Glomerular visceral epithelial cell (primary cell): ENCODE measurements around the gene ICE1.
A peak's percentile ranks its signal among the peaks of the same experiment; 100 is the strongest.
"Not testable (repeated sequence)": the region's sequence is repeated elsewhere in the genome, so short reads cannot be mapped to it uniquely, and the experiment has no call there.

Experiments
- DNase-seq: peaks from one replicate; pipeline ENCODE4 v3.0.0-alpha.2; 2016; ENCODE audit errors: extremely low spot score

ICE1 gene

GRCh38 chr5:5404381-5404780 is 18.1 kb upstream of the ICE1 start:
- DNase-seq = no peak

GRCh38 chr5:5405441-5405840 is 17.0 kb upstream of the ICE1 start:
- no peak for DNase-seq

GRCh38 chr5:5407924-5408323 is 14.6 kb upstream of the ICE1 start:
- DNase-seq = no peak

- DNase-seq = no peak
These were observed 13.2 kb upstream of the ICE1 start for GRCh38 chr5:5409151-5409810.

- not testable (repeated sequence) for DNase-seq
These were observed 8.6 kb upstream of the ICE1 start for GRCh38 chr5:5413856-5414255.

GRCh38 chr5:5414999-5415398 is 7.5 kb upstream of the ICE1 start:
- no peak for DNase-seq

- no peak for DNase-seq
These were observed 5.7 kb upstream of the ICE1 start for GRCh38 chr5:5416733-5417132.

GRCh38 chr5:5418006-5418405 is 4.5 kb upstream of the ICE1 start:
- no peak for DNase-seq

- DNase-seq = no peak
These were observed 3.7 kb upstream of the ICE1 start for GRCh38 chr5:5418764-5419163.

GRCh38 chr5:5419291-5420210 is 2.9 kb upstream of the ICE1 start:
- DNase-seq = peak; percentile 68

- no peak for DNase-seq
These were observed 2.2 kb upstream of the ICE1 start for GRCh38 chr5:5420251-5420650.

GRCh38 chr5:5421149-5421960 is 1.1 kb upstream of the ICE1 start:
- DNase-seq = no peak

GRCh38 chr5:5422819-5423515 is 490 bp downstream of the ICE1 start:
- DNase-seq = no peak

- DNase-seq = no peak
These were observed 1.1 kb downstream of the ICE1 start for GRCh38 chr5:5423586-5423985.

- no peak for DNase-seq
These were observed 2.3 kb downstream of the ICE1 start for GRCh38 chr5:5424736-5425135.

- no peak for DNase-seq
These were observed 7.7 kb downstream of the ICE1 start for GRCh38 chr5:5430136-5430535.

- DNase-seq = no peak
These were observed 9.7 kb downstream of the ICE1 start for GRCh38 chr5:5432020-5432707.

- no peak for DNase-seq
These were observed 13.8 kb downstream of the ICE1 start for GRCh38 chr5:5436203-5436760.

GRCh38 chr5:5437227-5438172 is 15.0 kb downstream of the ICE1 start:
- no peak for DNase-seq

GRCh38 chr5:5451863-5452262 is 29.4 kb downstream of the ICE1 start:
- DNase-seq = no peak
